HG02642 (cell line): Measurements from ENCODE around the gene SMO.
"Not testable (repeated sequence)": the region's sequence is repeated elsewhere in the genome, so short reads cannot be mapped to it uniquely, and the experiment has no call there.

Experiments used
- ATAC-seq: cut with Tn5 transposase; IDR thresholded peaks from one replicate; pipeline ENCODE4 v1.9.1; 2021; ENCODE audit warnings: mild to moderate bottlenecking; ENCODE audit not compliant: unreplicated experiment, poor library complexity

SMO gene

GRCh38 chr7:129205987-129206785 is 17.8 kb downstream of the SMO start:
- no peak for ATAC-seq

- no peak for ATAC-seq
Observed at GRCh38 chr7:129208667-129209066, 20.2 kb downstream of the SMO start.

GRCh38 chr7:129209067-129209926 is 20.9 kb downstream of the SMO start:
- ATAC-seq: no peak

GRCh38 chr7:129210256-129210988 is 22.0 kb downstream of the SMO start:
- ATAC-seq: peak; percentile 75

GRCh38 chr7:129210989-129211312 is 22.5 kb downstream of the SMO start:
- ATAC-seq: no peak

- ATAC-seq: no peak
Observed at GRCh38 chr7:129212126-129212525, 23.7 kb downstream of the SMO start.

GRCh38 chr7:129212596-129212995 is 24.2 kb downstream of the SMO start:
- ATAC-seq: no peak

GRCh38 chr7:129213828-129214227 is 25.4 kb downstream of the SMO start:
- ATAC-seq: no peak

- ATAC-seq: not testable (repeated sequence)
Observed at GRCh38 chr7:129215691-129216090, 27.3 kb downstream of the SMO start.

GRCh38 chr7:129216101-129216715 is 27.8 kb downstream of the SMO start:
- ATAC-seq: not testable (repeated sequence)

- not testable (repeated sequence) for ATAC-seq
Observed at GRCh38 chr7:129216821-129217416, 28.5 kb downstream of the SMO start.

GRCh38 chr7:129218514-129219062 is 30.2 kb downstream of the SMO start:
- ATAC-seq: peak; percentile 65

GRCh38 chr7:129219166-129219565 is 30.7 kb downstream of the SMO start:
- ATAC-seq: not testable (repeated sequence)

- ATAC-seq: no peak
Observed at GRCh38 chr7:129222064-129222463, 33.6 kb downstream of the SMO start.

GRCh38 chr7:129224251-129225205 is 36.1 kb downstream of the SMO start, which contains the start of gene AHCYL2:
TSS of gene AHCYL2 (plus strand) at chr7:129225030.
- peak; percentile 88 for ATAC-seq

GRCh38 chr7:129225206-129225930 is 36.9 kb downstream of the SMO start:
- peak; percentile 50 for ATAC-seq

GRCh38 chr7:129225931-129226572 is 37.6 kb downstream of the SMO start:
- ATAC-seq: no peak
